Gastrocnemius medialis (tissue), 4 donors: Measurements from ENCODE around the gene SIGLEC5.

Source experiments
- CTCF ChIP-seq, 5 experiments: fragments of 450-650 bp in 3 of 5; fragments of 200-600 bp in 2 of 5; sonication (generic) in 2 of 5; IDR thresholded peaks in 4 of 5; conservative IDR thresholded peaks in 1 of 5; 1 replicate in 4 of 5; 2 replicates in 1 of 5; pipeline ENCODE4 v1.5.1; 2016 to 2019; ENCODE audit warnings: antibody characterized with exemption in 5 of 5, mild to moderate bottlenecking in 3 of 5, moderate library complexity in 3 of 5
- POLR2A ChIP-seq, 2 donors: fragments of 450-650 bp; IDR thresholded peaks; one replicate each; pipeline ENCODE4 v1.6.1; 2017; ENCODE audit warnings: antibody characterized with exemption in 2 of 2, mild to moderate bottlenecking in 2 of 2, moderate library complexity in 2 of 2

GRCh38 chr19:51676566-51677083 is 46.4 kb upstream of the SIGLEC5 start:
- TF ChIP-seq POLR2A (IDR thresholded peaks at IDR 0.05) = no peak
- no peak for TF ChIP-seq CTCF (IDR thresholded peaks at IDR 0.05 in 4 of 5, conservative IDR thresholded peaks at IDR 0.05 in 1 of 5)
